Measurements from ENCODE around the gene LZTFL1.

- TF ChIP-seq BACH2 (CRISPR knock-in tag; IDR thresholded peaks at IDR 0.05; ENCODE audit: borderline replicate concordance) (no peak), PPARA (CRISPR knock-in tag; IDR thresholded peaks at IDR 0.05; ENCODE audit: borderline replicate concordance) (no peak), ZFP3 (CRISPR knock-in tag; IDR thresholded peaks at IDR 0.05) (no peak), PATZ1 (CRISPR knock-in tag; IDR thresholded peaks at IDR 0.05; ENCODE audit: borderline replicate concordance) (no peak), ARNTL (CRISPR knock-in tag; IDR thresholded peaks at IDR 0.05; ENCODE audit: borderline replicate concordance, low read depth) (no peak), TOX (CRISPR knock-in tag; IDR thresholded peaks at IDR 0.05; ENCODE audit: borderline replicate concordance) (no peak), CSDC2 (CRISPR knock-in tag; IDR thresholded peaks at IDR 0.05) (no peak), OSR1 (CRISPR knock-in tag; IDR thresholded peaks at IDR 0.05) (no peak)
- TF ChIP-seq, protein P1, sequence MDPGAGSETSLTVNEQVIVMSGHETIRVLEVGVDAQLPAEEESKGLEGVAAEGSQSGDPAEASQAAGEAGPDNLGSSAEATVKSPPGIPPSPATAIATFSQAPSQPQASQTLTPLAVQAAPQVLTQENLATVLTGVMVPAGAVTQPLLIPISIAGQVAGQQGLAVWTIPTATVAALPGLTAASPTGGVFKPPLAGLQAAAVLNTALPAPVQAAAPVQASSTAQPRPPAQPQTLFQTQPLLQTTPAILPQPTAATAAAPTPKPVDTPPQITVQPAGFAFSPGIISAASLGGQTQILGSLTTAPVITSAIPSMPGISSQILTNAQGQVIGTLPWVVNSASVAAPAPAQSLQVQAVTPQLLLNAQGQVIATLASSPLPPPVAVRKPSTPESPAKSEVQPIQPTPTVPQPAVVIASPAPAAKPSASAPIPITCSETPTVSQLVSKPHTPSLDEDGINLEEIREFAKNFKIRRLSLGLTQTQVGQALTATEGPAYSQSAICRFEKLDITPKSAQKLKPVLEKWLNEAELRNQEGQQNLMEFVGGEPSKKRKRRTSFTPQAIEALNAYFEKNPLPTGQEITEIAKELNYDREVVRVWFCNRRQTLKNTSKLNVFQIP (CRISPR knock-in tag; IDR thresholded peaks at IDR 0.05; ENCODE audit: borderline replicate concordance, low read depth) = no peak
- TF ChIP-seq, protein P2, sequence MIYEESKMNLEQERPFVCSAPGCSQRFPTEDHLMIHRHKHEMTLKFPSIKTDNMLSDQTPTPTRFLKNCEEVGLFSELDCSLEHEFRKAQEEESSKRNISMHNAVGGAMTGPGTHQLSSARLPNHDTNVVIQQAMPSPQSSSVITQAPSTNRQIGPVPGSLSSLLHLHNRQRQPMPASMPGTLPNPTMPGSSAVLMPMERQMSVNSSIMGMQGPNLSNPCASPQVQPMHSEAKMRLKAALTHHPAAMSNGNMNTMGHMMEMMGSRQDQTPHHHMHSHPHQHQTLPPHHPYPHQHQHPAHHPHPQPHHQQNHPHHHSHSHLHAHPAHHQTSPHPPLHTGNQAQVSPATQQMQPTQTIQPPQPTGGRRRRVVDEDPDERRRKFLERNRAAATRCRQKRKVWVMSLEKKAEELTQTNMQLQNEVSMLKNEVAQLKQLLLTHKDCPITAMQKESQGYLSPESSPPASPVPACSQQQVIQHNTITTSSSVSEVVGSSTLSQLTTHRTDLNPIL (CRISPR knock-in tag; IDR thresholded peaks at IDR 0.05; ENCODE audit: low read depth) = no peak
- TF ChIP-seq, protein P3, sequence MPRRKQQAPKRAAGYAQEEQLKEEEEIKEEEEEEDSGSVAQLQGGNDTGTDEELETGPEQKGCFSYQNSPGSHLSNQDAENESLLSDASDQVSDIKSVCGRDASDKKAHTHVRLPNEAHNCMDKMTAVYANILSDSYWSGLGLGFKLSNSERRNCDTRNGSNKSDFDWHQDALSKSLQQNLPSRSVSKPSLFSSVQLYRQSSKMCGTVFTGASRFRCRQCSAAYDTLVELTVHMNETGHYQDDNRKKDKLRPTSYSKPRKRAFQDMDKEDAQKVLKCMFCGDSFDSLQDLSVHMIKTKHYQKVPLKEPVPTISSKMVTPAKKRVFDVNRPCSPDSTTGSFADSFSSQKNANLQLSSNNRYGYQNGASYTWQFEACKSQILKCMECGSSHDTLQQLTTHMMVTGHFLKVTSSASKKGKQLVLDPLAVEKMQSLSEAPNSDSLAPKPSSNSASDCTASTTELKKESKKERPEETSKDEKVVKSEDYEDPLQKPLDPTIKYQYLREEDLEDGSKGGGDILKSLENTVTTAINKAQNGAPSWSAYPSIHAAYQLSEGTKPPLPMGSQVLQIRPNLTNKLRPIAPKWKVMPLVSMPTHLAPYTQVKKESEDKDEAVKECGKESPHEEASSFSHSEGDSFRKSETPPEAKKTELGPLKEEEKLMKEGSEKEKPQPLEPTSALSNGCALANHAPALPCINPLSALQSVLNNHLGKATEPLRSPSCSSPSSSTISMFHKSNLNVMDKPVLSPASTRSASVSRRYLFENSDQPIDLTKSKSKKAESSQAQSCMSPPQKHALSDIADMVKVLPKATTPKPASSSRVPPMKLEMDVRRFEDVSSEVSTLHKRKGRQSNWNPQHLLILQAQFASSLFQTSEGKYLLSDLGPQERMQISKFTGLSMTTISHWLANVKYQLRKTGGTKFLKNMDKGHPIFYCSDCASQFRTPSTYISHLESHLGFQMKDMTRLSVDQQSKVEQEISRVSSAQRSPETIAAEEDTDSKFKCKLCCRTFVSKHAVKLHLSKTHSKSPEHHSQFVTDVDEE (CRISPR knock-in tag; IDR thresholded peaks at IDR 0.05) = no peak
These were observed 42.7 kb upstream of the LZTFL1 start for GRCh38 chr3:45884368-45885201.
